GM19240 (cell line): Measurements from ENCODE around the gene COL25A1.

Experiments
- DNase-seq: peaks from one replicate; pipeline ENCODE4 v3.0.0; 2011; ENCODE audit warnings: low spot score; ENCODE audit not compliant: insufficient read length

The COL25A1 gene

GRCh38 chr4:109214622-109215301 lies 87.7 kb downstream of the COL25A1 start:
- no peak for DNase-seq

GRCh38 chr4:109213056-109213455 lies 89.4 kb downstream of the COL25A1 start:
- no peak for DNase-seq

- DNase-seq = no peak
These were observed 90.8 kb downstream of the COL25A1 start for GRCh38 chr4:109211671-109212070.

GRCh38 chr4:109209647-109210046 lies 92.8 kb downstream of the COL25A1 start:
- no peak for DNase-seq

GRCh38 chr4:109207898-109208297 lies 94.6 kb downstream of the COL25A1 start:
- DNase-seq = no peak

GRCh38 chr4:109207061-109207460 lies 95.4 kb downstream of the COL25A1 start:
- no peak for DNase-seq

GRCh38 chr4:109206620-109207019 lies 95.8 kb downstream of the COL25A1 start:
- no peak for DNase-seq

- DNase-seq = no peak
These were observed 97.3 kb downstream of the COL25A1 start for GRCh38 chr4:109205186-109205585.

- no peak for DNase-seq
These were observed 102.9 kb downstream of the COL25A1 start for GRCh38 chr4:109199585-109199984.

- no peak for DNase-seq
These were observed 106.8 kb downstream of the COL25A1 start for GRCh38 chr4:109195646-109196045.

GRCh38 chr4:109191216-109191615 lies 111.2 kb downstream of the COL25A1 start:
- DNase-seq = no peak

GRCh38 chr4:109186458-109186945 lies 116.0 kb downstream of the COL25A1 start:
- no peak for DNase-seq

- no peak for DNase-seq
These were observed 116.5 kb downstream of the COL25A1 start for GRCh38 chr4:109185951-109186350.

GRCh38 chr4:109185548-109185947 lies 116.9 kb downstream of the COL25A1 start:
- DNase-seq = no peak

- no peak for DNase-seq
These were observed 117.9 kb downstream of the COL25A1 start for GRCh38 chr4:109184491-109184961.

GRCh38 chr4:109183931-109184490 lies 118.4 kb downstream of the COL25A1 start:
- DNase-seq = no peak

- DNase-seq = no peak
These were observed 119.8 kb downstream of the COL25A1 start for GRCh38 chr4:109182696-109183095.

GRCh38 chr4:109179061-109179460 lies 123.4 kb downstream of the COL25A1 start:
- no peak for DNase-seq

GRCh38 chr4:109177096-109177810 lies 125.2 kb downstream of the COL25A1 start:
- DNase-seq = no peak

- DNase-seq = no peak
These were observed 128.1 kb downstream of the COL25A1 start for GRCh38 chr4:109174224-109174953.

GRCh38 chr4:109172301-109172700 lies 130.2 kb downstream of the COL25A1 start:
- no peak for DNase-seq

GRCh38 chr4:109171070-109171469 lies 131.4 kb downstream of the COL25A1 start:
- DNase-seq = no peak
